Fibroblast of the aortic adventitia (primary cell): ENCODE results near the gene ZNF398. TPM values are rescaled to one million over a fixed set of nuclear protein-coding genes. Genes with fewer than 3 reads are reported as not detected.
A peak's percentile ranks its signal among the peaks of the same experiment; 100 is the strongest.

ENCODE experiments used
- DNase-seq: peaks from one replicate; pipeline ENCODE4 v3.0.0-alpha.2; 2010; ENCODE audit warnings: low read depth
- H3K4me3 ChIP-seq: 2 replicates; pipeline ENCODE4 v1.5.1; 2011; ENCODE audit warnings: low read depth, mild to moderate bottlenecking, control low read depth, low read length, moderate library complexity
- CTCF ChIP-seq: IDR thresholded peaks from 2 replicates; pipeline ENCODE4 v1.5.1; 2011; ENCODE audit warnings: mild to moderate bottlenecking, low read length, control low read depth, inconsistent platforms; ENCODE audit not compliant: insufficient read depth
- total RNA-seq: library from RNA; depleted of rRNA; stranded (reverse); fragments of >200 nt; gene quantifications from 2 replicates; pipeline ENCODE4 v1.2.3, GENCODE V29; 2012; ENCODE audit warnings: low replicate concordance

The ZNF398 gene
- total RNA-seq, 1 donor: 15.2 TPM

- H3K4me3 ChIP-seq: no peak overlapping the region
- TF ChIP-seq CTCF: no peak
- DNase-seq: peak; percentile 25
Observed at GRCh38 chr7:149199234-149199995, 52.2 kb downstream of the ZNF398 start.

GRCh38 chr7:149202831-149203231 is 55.6 kb downstream of the ZNF398 start:
- no peak for TF ChIP-seq CTCF
- H3K4me3 ChIP-seq: no peak overlapping the region
- peak; percentile 38 for DNase-seq

GRCh38 chr7:149205690-149206381 is 58.6 kb downstream of the ZNF398 start:
- no peak for TF ChIP-seq CTCF
- DNase-seq: no peak
- no peak overlapping the region for H3K4me3 ChIP-seq

- DNase-seq: no peak
Observed at GRCh38 chr7:149207324-149208035, 60.2 kb downstream of the ZNF398 start.

GRCh38 chr7:149209518-149210269 is 62.4 kb downstream of the ZNF398 start:
- DNase-seq: peak; percentile 59
- H3K4me3 ChIP-seq: no peak overlapping the region
- TF ChIP-seq CTCF: peak; percentile 61

More at GRCh38 chr7:149207324-149208035, 60.2 kb downstream of the ZNF398 start:
- H3K4me3 ChIP-seq: no peak overlapping the region
- no peak for TF ChIP-seq CTCF

- no peak overlapping the region for H3K4me3 ChIP-seq
- no peak for TF ChIP-seq CTCF
- DNase-seq: no peak
Observed at GRCh38 chr7:149210551-149210950, 63.3 kb downstream of the ZNF398 start.
